AG10803 (cell line): ENCODE results near the gene STAMBPL1.

Experiments
- DNase-seq: peaks from one replicate; pipeline ENCODE4 v3.0.0; 2010; ENCODE audit warnings: low read depth
- H3K4me3 ChIP-seq: 2 replicates; pipeline ENCODE4 v1.5.1; 2011; ENCODE audit warnings: mild to moderate bottlenecking, low read length, control low read depth
- TF ChIP-seq, protein P1 (sequence below): conservative IDR thresholded peaks from 2 replicates; pipeline ENCODE4 v1.5.1; 2011; ENCODE audit warnings: mild to moderate bottlenecking, low read length, control low read depth, inconsistent platforms

The STAMBPL1 gene

DNA sequence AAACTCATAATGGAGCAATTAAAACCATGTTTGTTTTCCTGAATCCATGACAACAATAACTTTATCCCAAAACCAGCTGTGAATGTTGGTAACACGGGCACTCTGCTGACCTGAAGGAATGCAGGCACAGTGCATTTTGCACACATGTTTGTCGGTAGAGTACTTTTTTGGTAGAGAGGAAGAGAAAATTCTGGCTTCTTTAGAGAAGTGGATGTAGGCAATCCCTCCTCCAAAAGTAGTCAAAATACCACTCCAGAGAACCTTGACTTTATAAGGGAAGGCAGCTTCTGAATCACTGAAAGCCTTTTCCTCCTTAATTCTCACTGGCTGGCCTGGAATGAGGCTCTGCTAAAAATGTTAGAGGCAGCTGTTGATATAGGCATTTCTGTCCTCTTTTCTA is 88.3 kb downstream of the STAMBPL1 start:
- no peak overlapping the region for H3K4me3 ChIP-seq
- DNase-seq, result peak; percentile 78
- TF ChIP-seq, protein P1, sequence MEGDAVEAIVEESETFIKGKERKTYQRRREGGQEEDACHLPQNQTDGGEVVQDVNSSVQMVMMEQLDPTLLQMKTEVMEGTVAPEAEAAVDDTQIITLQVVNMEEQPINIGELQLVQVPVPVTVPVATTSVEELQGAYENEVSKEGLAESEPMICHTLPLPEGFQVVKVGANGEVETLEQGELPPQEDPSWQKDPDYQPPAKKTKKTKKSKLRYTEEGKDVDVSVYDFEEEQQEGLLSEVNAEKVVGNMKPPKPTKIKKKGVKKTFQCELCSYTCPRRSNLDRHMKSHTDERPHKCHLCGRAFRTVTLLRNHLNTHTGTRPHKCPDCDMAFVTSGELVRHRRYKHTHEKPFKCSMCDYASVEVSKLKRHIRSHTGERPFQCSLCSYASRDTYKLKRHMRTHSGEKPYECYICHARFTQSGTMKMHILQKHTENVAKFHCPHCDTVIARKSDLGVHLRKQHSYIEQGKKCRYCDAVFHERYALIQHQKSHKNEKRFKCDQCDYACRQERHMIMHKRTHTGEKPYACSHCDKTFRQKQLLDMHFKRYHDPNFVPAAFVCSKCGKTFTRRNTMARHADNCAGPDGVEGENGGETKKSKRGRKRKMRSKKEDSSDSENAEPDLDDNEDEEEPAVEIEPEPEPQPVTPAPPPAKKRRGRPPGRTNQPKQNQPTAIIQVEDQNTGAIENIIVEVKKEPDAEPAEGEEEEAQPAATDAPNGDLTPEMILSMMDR, result no peak

GRCh38 chr10:88971221-88972061 is 91.4 kb downstream of the STAMBPL1 start:
- TF ChIP-seq, protein P1, result no peak
- H3K4me3 ChIP-seq, result no peak overlapping the region
- DNase-seq, result peak; percentile 92
